Ascending aorta (tissue), 2 donors: ENCODE results near the gene NR2F6. TPM values are rescaled to one million over a fixed set of nuclear protein-coding genes. Genes with fewer than 3 reads are reported as not detected.

Experiments
- DNase-seq, 2 donors: peaks; one replicate each; pipeline ENCODE4 v3.0.0-alpha.2; 2019; ENCODE audit warnings: low spot score in 2 of 2
- H3K27ac ChIP-seq, 2 donors: fragments of 200-600 bp; sonication (generic); one replicate each; pipeline ENCODE4 v1.5.1; 2016 to 2017; ENCODE audit warnings: mild to moderate bottlenecking in 1 of 2
- H3K27me3 ChIP-seq: fragments of 200-600 bp; sonication (generic); one replicate; pipeline ENCODE4 v1.5.1; 2017
- H3K36me3 ChIP-seq, 2 donors: fragments of 200-600 bp; sonication (generic); one replicate each; pipeline ENCODE4 v1.5.1; 2016
- H3K4me1 ChIP-seq, 2 donors: fragments of 200-600 bp; sonication (generic); one replicate each; pipeline ENCODE4 v1.5.1; 2016 to 2017; ENCODE audit warnings: mild to moderate bottlenecking in 1 of 2
- H3K4me3 ChIP-seq, 2 donors: fragments of 200-600 bp; sonication (generic); one replicate each; pipeline ENCODE4 v1.5.1; 2016 to 2017; ENCODE audit warnings: mild to moderate bottlenecking in 1 of 2
- H3K9me3 ChIP-seq, 2 donors: fragments of 200-600 bp; sonication (generic); one replicate each; pipeline ENCODE4 v1.5.1; 2016
- CTCF ChIP-seq, 3 experiments: fragments of 200-600 bp in 2 of 3; fragments of 450-650 bp in 1 of 3; sonication (generic) in 2 of 3; IDR thresholded peaks; one replicate each; pipeline ENCODE4 v1.5.1; 2016 to 2019; ENCODE audit warnings: antibody characterized with exemption in 3 of 3, mild to moderate bottlenecking in 1 of 3, moderate library complexity in 1 of 3
- intact Hi-C: fragments of 100-400 bp; cut with DNase I; formaldehyde crosslinking; loops from one replicate; pipeline ENCODE4 v1.15.1; 2023
- total RNA-seq: library from RNA; depleted of rRNA; stranded (reverse); fragments of >200 nt; gene quantifications from one replicate; pipeline ENCODE4 v1.1.0, GENCODE V29; 2016

The NR2F6 gene
- total RNA-seq, 1 donor from 2014 or later = 181 TPM

- intact Hi-C loops = no loop called here
- Histone ChIP-seq H3K27ac (no peak overlapping the region), H3K4me1 (peaks cover 0 to 12% of the 10 kb centered on the region in 2 donors), H3K27me3 (no peaks in the 10 kb centered on the region), H3K36me3 (peaks cover 55 to 60% of the 10 kb centered on the region in 2 donors), H3K4me3 (no peak overlapping the region), H3K9me3 (no peaks in the 10 kb centered on the region)
- DNase-seq = no peak
- TF ChIP-seq CTCF (IDR thresholded peaks at IDR 0.05) = no peak
These were observed 33.9 kb downstream of the NR2F6 start for GRCh38 chr19:17211547-17212446.

- Histone ChIP-seq H3K27ac (no peak overlapping the region), H3K9me3 (no peaks in the 10 kb centered on the region), H3K4me1 (peaks cover 0 to 5% of the 10 kb centered on the region in 2 donors), H3K4me3 (no peak overlapping the region), H3K27me3 (no peaks in the 10 kb centered on the region), H3K36me3 (peaks cover 70 to 75% of the 10 kb centered on the region in 2 donors)
- intact Hi-C loops = no loop called here
- DNase-seq = no peak
- no peak for TF ChIP-seq CTCF (IDR thresholded peaks at IDR 0.05)
These were observed 35.4 kb downstream of the NR2F6 start for GRCh38 chr19:17210296-17210695.

- no peak for DNase-seq
- TF ChIP-seq CTCF (IDR thresholded peaks at IDR 0.05) = no peak
- Histone ChIP-seq H3K27me3 (no peaks in the 10 kb centered on the region), H3K9me3 (no peaks in the 10 kb centered on the region), H3K4me1 (peaks cover 0 to under 1% of the 10 kb centered on the region in 2 donors), H3K27ac (no peak overlapping the region), H3K36me3 (peaks cover 73 to 80% of the 10 kb centered on the region in 2 donors), H3K4me3 (no peak overlapping the region)
- intact Hi-C loops = no loop called here
These were observed 36.3 kb downstream of the NR2F6 start for GRCh38 chr19:17209126-17210036.

DNA sequence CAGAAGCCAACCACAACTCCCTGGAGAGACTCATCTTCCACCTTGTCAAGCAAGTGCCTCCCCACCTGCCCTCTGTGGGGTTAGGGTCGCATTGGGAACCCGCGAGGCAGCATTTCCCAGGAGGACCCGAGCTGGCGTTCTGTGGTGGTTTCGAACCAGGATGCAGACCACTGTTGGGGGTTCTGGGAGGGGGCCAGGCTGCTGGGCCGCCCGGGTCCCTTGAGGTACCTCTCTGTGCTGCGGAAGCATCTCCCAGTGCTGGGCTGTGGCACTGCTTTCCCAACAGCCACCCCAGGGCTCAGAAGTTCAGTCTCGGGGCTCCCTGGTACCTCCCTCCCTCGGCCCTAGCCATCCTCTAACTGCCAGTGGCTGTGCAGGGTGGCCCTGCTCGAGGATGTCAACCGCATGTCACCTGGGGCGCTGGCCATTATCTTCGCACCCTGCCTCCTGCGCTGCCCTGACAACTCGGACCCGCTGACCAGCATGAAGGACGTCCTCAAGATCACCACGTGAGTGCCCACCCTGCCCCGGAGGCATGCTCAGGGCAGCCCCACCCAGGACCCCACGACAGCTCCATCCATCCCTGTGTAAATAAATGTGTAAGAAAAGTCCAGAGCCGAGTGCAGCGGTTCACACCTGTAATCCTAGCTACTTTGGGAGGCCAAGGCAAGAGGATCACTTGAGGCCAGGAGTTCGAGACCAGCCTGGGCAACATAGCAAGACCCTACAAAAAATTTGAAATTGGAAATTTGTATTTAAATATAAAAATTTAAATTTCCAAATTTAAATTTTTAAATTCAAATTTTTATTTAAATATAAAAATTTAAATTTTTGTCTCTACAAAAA lies 38.8 kb downstream of the NR2F6 start:
- DNase-seq = no peak
- H3K9me3 ChIP-seq = no peaks in the 10 kb centered on the region
- H3K27me3 ChIP-seq = no peaks in the 10 kb centered on the region
- no peaks in the 10 kb centered on the region for H3K4me1 ChIP-seq
- H3K27ac ChIP-seq = no peak overlapping the region
- intact Hi-C loops = no loop called here
- no peak for TF ChIP-seq CTCF (IDR thresholded peaks at IDR 0.05)
- peaks cover 80 to 92% of the 10 kb centered on the region in 2 donors for H3K36me3 ChIP-seq
- H3K4me3 ChIP-seq = no peak overlapping the region
